ENCODE measurements around the gene SPATA22.

GRCh38 chr17:3501344-3501743 lies 29.7 kb upstream of the SPATA22 start:
- TF ChIP-seq EZH2 (IDR thresholded peaks at IDR 0.05; ENCODE audit: insufficient read depth, low read length) (no peak), CTCF (IDR thresholded peaks at IDR 0.05; ENCODE audit: insufficient read depth, low read depth, low read length) (no peak)

Measured in astrocyte (in vitro differentiated cells and primary cell).